Liver (tissue), 9 donors: ENCODE measurements around the gene MPP7. TPM values are rescaled to one million over a fixed set of nuclear protein-coding genes. Genes with fewer than 3 reads are reported as not detected.

Source experiments
- DNase-seq: peaks from one replicate; pipeline ENCODE4 v3.0.0-alpha.2; 2017; ENCODE audit warnings: low spot score
- H3K27ac ChIP-seq, 2 donors: one replicate each; pipeline ENCODE4 v1.7.0; 2013; ENCODE audit warnings: inconsistent platforms in 2 of 2, low read length in 2 of 2, control low read depth in 1 of 2, low read depth in 1 of 2, mild to moderate bottlenecking in 1 of 2
- H3K27me3 ChIP-seq, 4 donors: one replicate each; pipeline versions ENCODE4 v1.6.1 to v1.7.0; 2013; ENCODE audit warnings: low read length in 3 of 4, inconsistent platforms in 1 of 4, mild to moderate bottlenecking in 1 of 4, moderate library complexity in 1 of 4; ENCODE audit not compliant: control insufficient read depth in 4 of 4, insufficient read depth in 4 of 4
- H3K36me3 ChIP-seq, 4 donors: one replicate each; pipeline versions ENCODE4 v1.6.1 to v1.7.0; 2013; ENCODE audit warnings: low read length in 3 of 4, mild to moderate bottlenecking in 3 of 4, low read depth in 1 of 4, moderate library complexity in 1 of 4; ENCODE audit not compliant: control insufficient read depth in 4 of 4, insufficient read depth in 3 of 4
- H3K4me1 ChIP-seq, 4 donors: one replicate each; pipeline versions ENCODE4 v1.6.1 to v1.7.0; 2013; ENCODE audit warnings: low read length in 3 of 4, mild to moderate bottlenecking in 3 of 4, moderate library complexity in 1 of 4; ENCODE audit not compliant: control insufficient read depth in 4 of 4, insufficient read depth in 4 of 4
- H3K4me3 ChIP-seq, 3 donors: one replicate each; pipeline versions ENCODE4 v1.6.1 to v1.7.0; 2013; ENCODE audit warnings: low read length in 3 of 3, control low read depth in 1 of 3, low read depth in 1 of 3, mild to moderate bottlenecking in 1 of 3
- H3K9ac ChIP-seq, 2 donors: one replicate each; pipeline ENCODE4 v1.7.0; 2013; ENCODE audit warnings: low read length in 2 of 2, mild to moderate bottlenecking in 2 of 2, moderate library complexity in 2 of 2, control low read depth in 1 of 2, low read depth in 1 of 2
- H3K9me3 ChIP-seq, 4 donors: one replicate each; pipeline versions ENCODE4 v1.6.1 to v1.7.0; 2013; ENCODE audit warnings: low read length in 3 of 4; ENCODE audit not compliant: control insufficient read depth in 4 of 4
- ATF3 ChIP-seq: IDR thresholded peaks from 2 replicates; pipeline ENCODE4 v1.6.1; 2016; ENCODE audit warnings: antibody characterized with exemption
- CTCF ChIP-seq: fragments of 150-350 bp; IDR thresholded peaks from 2 replicates; pipeline ENCODE4 v1.5.1; 2017; ENCODE audit warnings: improper control_type of control experiment, low read depth, low read length; ENCODE audit not compliant: missing input control
- EGR1 ChIP-seq, 2 donors: IDR thresholded peaks; 2 replicates each; pipeline ENCODE4 v1.6.1; 2016 to 2018; ENCODE audit warnings: antibody characterized with exemption in 2 of 2, low read depth in 2 of 2
- FOXA1 ChIP-seq: IDR thresholded peaks from 2 replicates; pipeline ENCODE4 v1.6.1; 2016; ENCODE audit warnings: antibody characterized with exemption
- GABPA ChIP-seq, 2 donors: IDR thresholded peaks in 1 of 2; conservative IDR thresholded peaks in 1 of 2; 2 replicates each; pipeline ENCODE4 v1.6.1; 2016; ENCODE audit warnings: antibody characterized with exemption in 2 of 2, mild to moderate bottlenecking in 1 of 2, moderate library complexity in 1 of 2
- HNF4A ChIP-seq, 2 donors: conservative IDR thresholded peaks; 2 replicates each; pipeline ENCODE4 v1.6.1; 2016; ENCODE audit warnings: antibody characterized with exemption in 2 of 2, mild to moderate bottlenecking in 2 of 2
- HNF4G ChIP-seq: IDR thresholded peaks from 2 replicates; pipeline ENCODE4 v1.6.1; 2016; ENCODE audit warnings: antibody characterized with exemption
- JUND ChIP-seq, 2 donors: IDR thresholded peaks; 2 replicates each; pipeline ENCODE4 v1.6.1; 2016; ENCODE audit warnings: antibody characterized with exemption in 2 of 2
- RAD21 ChIP-seq, 2 donors: IDR thresholded peaks; 2 replicates each; pipeline ENCODE4 v1.6.1; 2016; ENCODE audit warnings: antibody characterized with exemption in 2 of 2, mild to moderate bottlenecking in 2 of 2
- REST ChIP-seq: IDR thresholded peaks from 2 replicates; pipeline ENCODE4 v1.6.1; 2016; ENCODE audit warnings: antibody characterized with exemption, mild to moderate bottlenecking
- RXRA ChIP-seq, 2 donors: IDR thresholded peaks; 2 replicates each; pipeline ENCODE4 v1.6.1; 2017 to 2018; ENCODE audit warnings: antibody characterized with exemption in 2 of 2, mild to moderate bottlenecking in 1 of 2
- SP1 ChIP-seq: IDR thresholded peaks from 2 replicates; pipeline ENCODE4 v1.6.1; 2018; ENCODE audit warnings: antibody characterized with exemption, mild to moderate bottlenecking
- TAF1 ChIP-seq: conservative IDR thresholded peaks from 2 replicates; pipeline ENCODE4 v1.6.1; 2016; ENCODE audit warnings: antibody characterized with exemption, mild to moderate bottlenecking
- ZBTB33 ChIP-seq: IDR thresholded peaks from 2 replicates; pipeline ENCODE4 v1.6.1; 2016; ENCODE audit warnings: antibody characterized with exemption
- WGBS: extraction: QIAGEN DNeasy Blood & Tissue Kit; methylation state at CpG from one replicate; pipeline ENCODE4 v1.1.7; 2013; 5-methylcytosine and 5-hydroxymethylcytosine counted together
- polyA plus RNA-seq, 2 donors: library from polyadenylated mRNA; stranded (reverse) in 1 of 2; unstranded in 1 of 2; fragments of 200-250 nt in 1 of 2; fragments of >200 nt in 1 of 2; fragmentation: Nextera tagmentation in 1 of 2; extraction: Ambion mirVana in 1 of 2; gene quantifications; one replicate each; pipeline versions ENCODE4 v1.2.1 to v1.2.3, GENCODE V29; 2013 to 2015
- total RNA-seq, 2 donors: library from RNA; depleted of rRNA; stranded (reverse); fragments of >200 nt; gene quantifications; one replicate each; pipeline ENCODE4 v1.2.3, GENCODE V29; 2014
- TF ChIP-seq, protein P1 (sequence below): IDR thresholded peaks from 2 replicates; pipeline ENCODE4 v1.6.1; 2016; ENCODE audit warnings: antibody characterized with exemption
- donor health status: healthy.
- donor health status: healthy.
- donor health status: healthy.
- donor health status: healthy.
- donor health status: healthy.

The MPP7 gene
- total and polyA plus RNA-seq, 4 donors, result 0.69 to 3.8 (median 2.5) TPM

GRCh38 chr10:28279878-28280277 lies 23.0 kb downstream of the MPP7 start:
- H3K27ac ChIP-seq, result no peak overlapping the region
- H3K9ac ChIP-seq, result no peak overlapping the region
- H3K9me3 ChIP-seq, result no peaks in the 10 kb centered on the region
- 99% methylated on average over 4 of the region's 4 CpGs for WGBS
- H3K4me3 ChIP-seq, result no peak overlapping the region
- no peaks in the 10 kb centered on the region for H3K4me1 ChIP-seq
- H3K27me3 ChIP-seq, result no peaks in the 10 kb centered on the region
- no peak for DNase-seq
- no peak for TF ChIP-seq FOXA1
- TF ChIP-seq RXRA (IDR thresholded peaks at IDR 0.05), result no peak
- TF ChIP-seq JUND (IDR thresholded peaks at IDR 0.05), result no peak
- TF ChIP-seq TAF1, result no peak
- no peak for TF ChIP-seq CTCF
- no peak for TF ChIP-seq HNF4G
- TF ChIP-seq GABPA (IDR thresholded peaks at IDR 0.05 in 1 of 2, conservative IDR thresholded peaks at IDR 0.05 in 1 of 2), result no peak
- TF ChIP-seq ATF3, result no peak
- TF ChIP-seq, protein P1, sequence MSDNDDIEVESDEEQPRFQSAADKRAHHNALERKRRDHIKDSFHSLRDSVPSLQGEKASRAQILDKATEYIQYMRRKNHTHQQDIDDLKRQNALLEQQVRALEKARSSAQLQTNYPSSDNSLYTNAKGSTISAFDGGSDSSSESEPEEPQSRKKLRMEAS, result no peak
- no peak for TF ChIP-seq SP1
- no peak for TF ChIP-seq HNF4A (conservative IDR thresholded peaks at IDR 0.05)
- no peak for TF ChIP-seq REST
- no peak for TF ChIP-seq RAD21 (IDR thresholded peaks at IDR 0.05)
- no peaks in the 10 kb centered on the region for H3K36me3 ChIP-seq

DNA sequence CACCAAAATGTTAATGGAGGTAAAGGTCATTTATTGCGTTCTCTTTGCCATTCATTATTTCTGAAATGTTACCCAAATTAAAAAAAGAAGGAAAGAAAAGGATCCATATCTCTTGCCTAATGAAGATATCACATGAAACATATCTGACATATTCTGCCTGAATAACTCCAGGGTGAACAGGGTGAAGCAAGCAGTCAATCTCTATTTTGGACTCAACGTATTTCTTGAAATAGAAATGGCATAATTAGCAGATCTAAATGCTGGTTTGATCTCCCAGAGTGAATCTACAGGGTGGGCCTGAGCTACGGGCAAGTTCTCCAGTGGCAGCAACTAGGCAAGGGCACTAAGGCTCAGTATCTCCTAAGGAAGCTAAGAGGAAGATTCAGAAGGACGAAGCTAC lies 24.0 kb downstream of the MPP7 start:
- DNase-seq, result no peak
- TF ChIP-seq HNF4A (conservative IDR thresholded peaks at IDR 0.05), result no peak
- no peak for TF ChIP-seq ZBTB33
- TF ChIP-seq, protein P1, result no peak
- no peak for TF ChIP-seq EGR1 (IDR thresholded peaks at IDR 0.05; ENCODE audit: low read depth in 2 of 2)
- no peak for TF ChIP-seq FOXA1
- Histone ChIP-seq H3K36me3 (no peaks in the 10 kb centered on the region), H3K27me3 (no peaks in the 10 kb centered on the region), H3K9me3 (no peaks in the 10 kb centered on the region), H3K4me3 (no peak overlapping the region), H3K4me1 (no peaks in the 10 kb centered on the region), H3K9ac (no peak overlapping the region), H3K27ac (no peak overlapping the region)
- 90% methylated on average over 4 of the region's 4 CpGs for WGBS
